GM11168 (cell line): Measurements from ENCODE around the gene MC4R.

ENCODE experiments used
- in situ Hi-C: fragments of 300-500 bp; cut with MboI; formaldehyde crosslinking; loops from one replicate; pipeline ENCODE4 v1.12.0; 2022; ENCODE audit warnings: low sequenced_read_pairs; ENCODE audit not compliant: unreplicated experiment

Gene MC4R

DNA sequence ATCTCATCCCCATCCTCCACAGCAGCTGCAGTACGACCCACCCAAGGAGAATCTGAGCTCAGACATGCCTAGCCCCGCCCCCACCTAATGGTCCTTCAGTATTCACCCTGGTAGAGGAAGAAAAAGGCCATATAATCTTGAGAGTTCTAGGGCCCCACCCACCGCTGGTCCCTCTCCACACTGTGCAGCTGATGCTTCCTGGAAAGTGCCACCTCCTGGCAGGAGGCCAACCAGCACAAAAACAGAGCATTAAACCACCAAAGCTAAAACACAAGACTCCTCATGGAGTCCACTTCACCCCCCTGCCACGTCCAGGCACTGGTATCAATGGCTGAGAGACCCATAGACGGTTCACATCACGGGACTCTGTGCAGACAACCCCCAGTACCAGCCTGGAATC lies 40.7 kb downstream of the MC4R start:
- in situ Hi-C loops = no loop called here

DNA sequence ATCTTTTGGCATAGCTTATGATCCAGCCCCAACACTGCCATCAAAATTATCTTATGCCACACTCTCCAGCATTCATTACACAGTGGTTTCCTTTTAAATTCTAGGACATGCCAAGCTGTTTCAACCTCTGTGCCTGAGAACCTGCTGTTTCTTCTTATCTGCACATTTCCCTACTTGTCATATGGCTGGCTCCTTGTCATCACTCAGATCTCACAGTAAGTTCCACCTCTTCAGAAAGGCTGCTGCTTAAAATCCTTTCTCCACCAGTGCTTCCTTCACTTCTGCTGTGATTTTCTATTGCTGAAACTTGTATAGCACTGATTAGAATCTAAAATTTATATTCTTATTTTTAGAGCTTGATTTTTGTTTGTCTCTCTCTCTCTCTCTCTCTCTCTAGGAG lies 43.4 kb downstream of the MC4R start:
- in situ Hi-C loops = no loop called here

DNA sequence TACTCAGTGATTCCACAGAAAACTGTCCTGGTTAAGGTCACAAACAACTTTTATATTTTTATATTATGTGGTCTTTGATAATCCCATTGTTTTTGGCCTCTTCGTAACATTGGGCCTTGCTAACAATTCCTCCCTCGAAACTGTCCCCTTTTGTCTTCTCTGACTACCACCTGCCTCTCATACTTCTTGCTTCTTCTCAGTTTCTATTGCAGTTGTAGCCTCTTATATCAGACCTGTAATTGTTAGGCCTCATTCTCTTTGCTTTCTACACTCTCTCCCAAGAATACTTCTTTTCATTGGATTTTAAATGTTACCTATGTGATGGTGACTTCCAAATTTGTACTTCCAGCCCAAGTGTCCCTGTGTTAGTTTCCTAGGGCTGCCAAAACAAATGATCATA lies 44.7 kb downstream of the MC4R start:
- in situ Hi-C loops = no loop called here

DNA sequence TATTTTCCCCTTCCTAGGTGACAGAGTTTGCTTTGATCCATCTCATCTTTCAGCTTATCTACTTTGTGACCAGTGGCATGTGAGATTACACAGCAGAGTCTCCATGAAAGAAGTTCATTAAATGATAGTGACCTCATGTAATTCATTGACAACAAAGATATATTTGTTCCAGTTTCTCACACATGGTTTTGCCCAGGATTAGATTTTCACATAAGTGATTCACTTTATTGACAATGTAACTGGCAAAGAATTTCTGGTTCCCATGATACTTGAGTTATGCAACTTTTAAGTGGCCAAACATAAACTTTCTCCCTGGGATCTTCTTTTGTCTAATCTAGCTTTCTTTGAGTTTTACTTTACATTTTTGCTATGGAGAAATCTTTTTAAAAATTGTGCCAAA lies 50.0 kb downstream of the MC4R start:
- in situ Hi-C loops = no loop called here
